ENCODE data around the gene TMEM30A.

Gene TMEM30A

GRCh38 chr6:75208298-75209183 is 76.1 kb downstream of the TMEM30A start:
- peak; percentile 79 for DNase-seq
- in situ Hi-C loops (cut with HindIII; ENCODE audit: low pct_ligation_motif_present, low sequenced_read_pairs) = no loop called here
- no peaks in the 10 kb centered on the region for H3K27me3 ChIP-seq (replicated peaks)
- H3K27ac ChIP-seq = no peak overlapping the region
- peak; percentile 93 for TF ChIP-seq CTCF (IDR thresholded peaks at IDR 0.05; ENCODE audit: low read depth, low read length, missing control alignments)
- H3K36me3 ChIP-seq (replicated peaks) = no peaks in the 10 kb centered on the region
- peak overlapping the region; percentile 35 for H3K4me3 ChIP-seq (ENCODE audit: low read depth, low read length)

GRCh38 chr6:75206576-75207342 is 77.8 kb downstream of the TMEM30A start:
- TF ChIP-seq CTCF (IDR thresholded peaks at IDR 0.05; ENCODE audit: low read depth, low read length, missing control alignments) = peak; percentile 13
- DNase-seq = peak; percentile 41
- no peaks in the 10 kb centered on the region for H3K36me3 ChIP-seq (replicated peaks)
- peak overlapping the region; percentile 85 for H3K27ac ChIP-seq
- in situ Hi-C loops (cut with HindIII; ENCODE audit: low pct_ligation_motif_present, low sequenced_read_pairs) = no loop called here
- peak overlapping the region; percentile 89 for H3K4me3 ChIP-seq (ENCODE audit: low read depth, low read length)
- H3K27me3 ChIP-seq (replicated peaks) = no peaks in the 10 kb centered on the region

GRCh38 chr6:75205776-75206575 is 78.6 kb downstream of the TMEM30A start, which contains the start of gene COL12A1:
Gene COL12A1 (minus strand): TSS chr6:75206053. CDS start chr6:75202792, 3,261 bp downstream.
- peak within 1 kb of the TSS; percentile 89 for H3K4me3 ChIP-seq (ENCODE audit: low read depth, low read length)
- in situ Hi-C loops (cut with HindIII; ENCODE audit: low pct_ligation_motif_present, low sequenced_read_pairs) = no loop called here
- DNase-seq = peak; percentile 98
- peak within 1 kb of the TSS; percentile 85 for H3K27ac ChIP-seq
- no peaks in the 10 kb centered on the region for H3K36me3 ChIP-seq (replicated peaks)
- peak; percentile 32 for TF ChIP-seq CTCF (IDR thresholded peaks at IDR 0.05; ENCODE audit: low read depth, low read length, missing control alignments)
- no peaks in the 10 kb centered on the region for H3K27me3 ChIP-seq (replicated peaks)

- H3K27me3 ChIP-seq (replicated peaks) = no peaks in the 10 kb centered on the region
- H3K4me3 ChIP-seq (ENCODE audit: low read depth, low read length) = peak overlapping the region; percentile 89
- DNase-seq = peak; percentile 84
- no peaks in the 10 kb centered on the region for H3K36me3 ChIP-seq (replicated peaks)
- H3K27ac ChIP-seq = peak overlapping the region; percentile 85
- in situ Hi-C loops (cut with HindIII; ENCODE audit: low pct_ligation_motif_present, low sequenced_read_pairs) = no loop called here
- TF ChIP-seq CTCF (IDR thresholded peaks at IDR 0.05; ENCODE audit: low read depth, low read length, missing control alignments) = no peak
These were observed 79.4 kb downstream of the TMEM30A start for GRCh38 chr6:75204959-75205775.

All from brain microvascular endothelial cell (primary cell).